HG02973 (cell line): Measurements from ENCODE around the gene EOMES.
A peak's percentile ranks its signal among the peaks of the same experiment; 100 is the strongest.

Experiments used
- ATAC-seq: cut with Tn5 transposase; IDR thresholded peaks from one replicate; pipeline ENCODE4 v1.9.1; 2021; ENCODE audit warnings: moderate library complexity; ENCODE audit not compliant: unreplicated experiment

Gene EOMES

DNA sequence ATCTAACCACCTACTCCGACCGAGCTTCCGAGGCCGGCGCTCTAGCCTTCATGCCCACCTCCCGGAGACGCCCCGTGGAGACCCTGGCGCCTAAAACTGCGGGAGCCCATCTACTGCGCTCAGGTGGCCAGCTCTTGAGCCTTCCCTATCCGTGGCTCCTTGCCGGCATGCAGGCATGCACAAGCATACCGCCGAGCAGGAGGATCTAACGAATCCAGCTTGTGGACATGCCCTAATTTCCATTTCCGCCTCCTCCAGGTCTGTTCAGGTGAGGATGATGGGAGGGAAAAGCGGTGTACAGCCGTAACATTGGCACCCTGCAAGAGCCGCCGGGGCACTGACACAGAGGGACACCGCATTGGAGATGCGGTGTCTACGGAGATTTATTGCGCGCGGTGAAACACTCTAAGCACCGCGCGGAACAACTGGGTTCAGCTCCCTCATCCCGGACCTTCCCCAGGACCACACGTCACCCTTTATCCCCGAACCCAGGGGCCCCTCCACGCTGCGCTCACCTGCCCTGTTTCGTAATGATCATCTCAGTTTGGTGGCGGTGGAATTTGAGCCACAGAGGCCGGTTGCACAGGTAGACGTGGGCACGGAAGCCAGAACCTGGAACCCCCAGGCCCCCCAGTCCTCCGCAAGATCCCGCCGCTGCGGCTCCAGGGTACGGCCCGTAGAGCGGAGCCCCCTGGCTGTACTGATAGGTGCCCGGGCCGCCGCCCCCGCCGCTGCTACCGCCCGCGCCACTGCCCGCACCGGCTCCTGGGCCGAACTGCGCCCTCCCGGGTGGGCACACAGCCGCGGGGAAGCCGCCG is 1.0 kb downstream of the EOMES start:
- peak; percentile 31 for ATAC-seq

DNA sequence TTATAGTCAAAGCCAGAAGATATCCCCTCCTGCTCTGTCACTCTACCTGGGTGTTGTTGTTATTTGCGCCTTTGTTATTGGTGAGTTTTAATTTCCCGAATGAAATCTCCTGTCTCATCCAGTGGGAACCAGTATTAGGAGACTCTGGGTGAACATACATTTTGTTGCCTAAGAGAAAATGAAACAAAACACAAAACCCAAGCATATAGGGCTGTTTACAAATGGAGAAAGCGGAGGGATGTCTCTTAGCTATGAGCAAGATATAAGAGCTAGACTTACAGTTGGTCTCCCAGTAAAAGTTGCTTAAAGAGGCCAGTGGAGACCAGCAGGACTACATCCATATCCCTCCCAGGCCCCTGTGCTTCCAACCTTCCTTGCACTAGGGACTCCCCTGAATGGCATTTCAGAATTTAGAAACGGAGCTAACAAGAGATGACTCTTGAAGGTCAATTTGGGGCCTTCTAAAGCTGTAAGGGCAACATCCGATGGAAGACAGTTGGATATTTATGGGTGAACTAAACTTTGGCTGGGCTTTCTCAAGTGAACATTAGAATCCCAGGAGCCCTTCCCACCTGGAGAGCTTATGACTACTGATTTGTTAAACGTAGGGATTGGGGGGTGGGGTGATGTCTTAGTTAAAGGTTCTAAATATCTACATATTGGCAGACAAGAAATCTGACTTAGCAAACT is 2.7 kb downstream of the EOMES start:
- no peak for ATAC-seq

DNA sequence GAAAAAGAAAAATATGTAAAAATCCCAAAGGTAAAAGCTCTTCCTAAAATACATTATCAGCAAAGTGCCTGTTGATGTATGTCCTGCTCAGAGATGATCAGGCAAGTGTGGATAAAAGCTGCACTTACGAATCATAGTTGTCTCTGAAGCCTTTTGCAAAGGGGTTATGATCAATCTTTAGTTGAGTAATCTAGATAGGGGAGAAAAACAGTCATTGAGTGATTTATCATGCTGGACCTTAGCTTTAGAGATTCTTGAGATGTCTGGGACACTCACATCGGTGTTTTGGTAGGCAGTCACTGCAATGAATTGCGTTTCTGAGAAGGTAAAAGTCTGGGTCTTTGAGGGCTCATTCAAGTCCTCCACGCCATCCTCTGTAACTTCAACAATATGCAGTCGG is 3.7 kb downstream of the EOMES start:
- ATAC-seq, result no peak

DNA sequence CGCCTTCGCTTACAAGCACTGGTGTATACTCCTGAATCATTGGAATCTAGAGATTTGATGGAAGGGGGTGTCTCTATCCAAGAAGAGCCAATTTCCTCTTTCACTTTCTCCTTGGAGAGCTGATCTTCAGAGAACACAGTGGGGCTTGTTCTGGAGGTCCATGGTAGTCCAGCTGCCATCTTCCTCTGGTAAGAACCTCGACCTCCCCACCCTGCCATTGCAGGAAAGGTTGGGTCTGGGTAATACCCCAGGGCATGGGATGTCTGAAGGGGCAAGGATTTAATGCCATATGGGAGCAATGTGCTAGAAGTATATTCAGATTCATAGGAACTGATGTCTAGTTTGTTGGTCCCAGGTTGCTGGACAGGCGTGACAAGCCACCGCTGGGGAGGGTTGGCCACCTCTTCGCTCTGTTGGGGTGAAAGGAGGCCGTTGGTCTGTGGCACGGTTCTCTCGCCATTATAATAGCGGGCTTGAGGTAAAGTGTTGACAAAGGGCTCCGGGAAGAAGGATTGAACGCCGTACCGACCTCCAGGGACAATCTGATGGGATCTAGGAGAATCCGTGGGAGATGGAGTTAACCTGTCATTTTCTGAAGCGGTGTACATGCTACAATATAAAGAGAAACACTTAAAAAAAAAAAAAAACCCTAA is 4.8 kb downstream of the EOMES start:
- no peak for ATAC-seq

DNA sequence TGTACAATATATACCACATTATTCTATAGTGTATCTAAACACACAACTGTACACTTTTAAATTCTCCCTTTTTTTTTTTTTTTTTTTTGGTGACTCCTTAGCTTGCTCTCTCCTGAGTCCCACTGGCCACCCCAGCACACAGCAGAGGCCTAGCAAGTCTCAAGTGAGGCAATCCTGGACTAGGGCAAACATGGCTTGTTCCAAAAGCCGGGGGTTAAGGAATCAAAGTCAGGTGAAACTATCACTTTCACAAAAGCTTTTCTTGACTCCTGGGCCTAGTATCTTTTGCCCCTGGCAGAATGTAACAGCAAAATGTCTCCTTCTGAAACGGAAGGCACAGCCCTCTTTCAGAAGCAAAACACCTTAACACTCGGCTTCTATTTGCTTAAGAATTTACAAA is 5.8 kb downstream of the EOMES start:
- ATAC-seq, result no peak

DNA sequence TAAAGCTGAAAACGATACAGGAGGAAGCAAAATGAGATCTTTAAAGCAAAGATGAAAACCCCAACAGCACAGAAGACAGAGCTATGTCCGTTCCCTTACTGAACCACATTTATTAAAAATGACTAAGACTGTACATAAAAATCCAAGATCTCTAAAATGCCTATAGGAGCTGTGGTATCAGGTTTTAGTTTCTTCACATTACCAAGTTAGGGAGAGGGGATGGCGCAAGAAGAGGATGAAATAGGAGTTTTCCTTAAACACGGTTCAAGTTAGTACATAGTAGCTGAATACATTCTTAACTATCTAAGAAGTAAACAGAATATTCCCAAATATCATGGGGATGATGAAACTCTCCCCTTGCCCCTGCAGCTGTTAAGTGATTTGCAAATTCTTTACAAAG is 6.3 kb downstream of the EOMES start:
- no peak for ATAC-seq

DNA sequence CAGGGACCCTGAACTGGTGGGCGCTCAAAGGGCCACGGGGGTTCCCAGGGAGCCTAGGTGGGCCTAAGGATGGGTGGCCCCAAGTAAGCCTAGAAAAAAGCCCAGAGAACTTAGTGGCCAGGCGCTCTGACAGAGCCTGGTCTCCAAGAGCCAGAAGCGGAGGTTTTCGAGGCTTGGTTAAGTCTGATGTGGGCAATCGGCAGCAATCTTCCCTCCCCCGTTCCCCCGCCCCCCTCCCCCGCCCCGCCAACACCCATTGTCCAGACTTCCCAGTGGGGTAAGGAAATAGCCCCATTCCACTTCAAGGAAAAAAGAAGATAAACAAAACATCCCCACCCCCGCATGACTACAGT is 6.7 kb downstream of the EOMES start:
- ATAC-seq, result no peak

DNA sequence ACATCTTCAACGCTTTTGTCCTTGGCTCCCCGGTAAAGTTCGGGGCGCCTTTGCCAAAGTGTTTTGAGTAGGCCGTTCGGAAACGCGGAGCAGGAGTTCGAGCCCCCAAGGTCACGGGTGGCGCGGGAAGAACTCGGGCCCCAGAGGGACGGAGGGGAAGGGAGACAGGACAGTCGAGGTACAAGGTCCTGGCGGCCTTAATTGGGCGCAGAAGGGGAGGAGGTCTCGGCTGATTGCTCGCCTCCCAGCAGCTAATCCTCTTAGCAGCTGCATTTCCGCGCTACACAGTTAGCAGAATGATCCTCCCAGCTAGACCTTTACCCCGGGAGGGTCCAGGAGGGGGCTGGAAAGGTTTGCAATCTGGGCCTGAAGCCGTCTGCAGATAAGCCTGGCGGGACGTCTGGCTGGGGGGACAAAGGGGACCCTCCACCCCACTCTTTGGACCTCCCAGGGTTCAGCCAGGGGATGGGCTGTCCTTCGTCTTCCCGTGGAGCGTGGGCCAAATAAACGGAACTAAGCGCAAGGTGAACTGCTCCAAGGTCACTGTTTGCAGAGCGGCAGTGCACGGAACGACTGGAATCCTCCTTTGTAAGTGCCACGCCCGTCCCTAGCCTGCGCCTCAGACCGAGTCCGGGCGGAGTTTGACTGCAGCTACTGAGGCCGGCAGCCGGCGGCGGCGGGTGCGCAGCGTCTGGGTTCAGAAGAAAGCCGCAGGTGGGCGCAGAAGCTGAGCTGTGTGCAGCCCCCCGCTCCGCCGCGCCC is 7.2 kb downstream of the EOMES start:
- no peak for ATAC-seq

DNA sequence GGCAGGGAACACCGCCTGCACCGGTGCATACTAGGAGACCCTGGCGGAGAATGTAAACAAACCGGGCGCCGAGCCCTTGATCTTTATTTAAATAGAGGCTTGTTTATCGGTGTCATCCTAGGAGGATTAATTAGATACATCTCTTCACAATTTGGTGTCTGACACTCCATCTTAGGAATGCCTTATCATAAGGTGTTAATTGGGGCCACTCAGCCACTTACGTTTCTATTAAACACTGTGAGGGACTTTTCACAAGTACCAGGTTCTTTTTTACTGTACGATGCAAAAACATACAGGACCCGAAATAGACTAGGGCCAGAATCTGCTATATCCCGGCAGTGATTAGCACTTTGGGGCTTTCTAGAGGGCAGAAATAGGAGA is 8.0 kb downstream of the EOMES start:
- no peak for ATAC-seq

DNA sequence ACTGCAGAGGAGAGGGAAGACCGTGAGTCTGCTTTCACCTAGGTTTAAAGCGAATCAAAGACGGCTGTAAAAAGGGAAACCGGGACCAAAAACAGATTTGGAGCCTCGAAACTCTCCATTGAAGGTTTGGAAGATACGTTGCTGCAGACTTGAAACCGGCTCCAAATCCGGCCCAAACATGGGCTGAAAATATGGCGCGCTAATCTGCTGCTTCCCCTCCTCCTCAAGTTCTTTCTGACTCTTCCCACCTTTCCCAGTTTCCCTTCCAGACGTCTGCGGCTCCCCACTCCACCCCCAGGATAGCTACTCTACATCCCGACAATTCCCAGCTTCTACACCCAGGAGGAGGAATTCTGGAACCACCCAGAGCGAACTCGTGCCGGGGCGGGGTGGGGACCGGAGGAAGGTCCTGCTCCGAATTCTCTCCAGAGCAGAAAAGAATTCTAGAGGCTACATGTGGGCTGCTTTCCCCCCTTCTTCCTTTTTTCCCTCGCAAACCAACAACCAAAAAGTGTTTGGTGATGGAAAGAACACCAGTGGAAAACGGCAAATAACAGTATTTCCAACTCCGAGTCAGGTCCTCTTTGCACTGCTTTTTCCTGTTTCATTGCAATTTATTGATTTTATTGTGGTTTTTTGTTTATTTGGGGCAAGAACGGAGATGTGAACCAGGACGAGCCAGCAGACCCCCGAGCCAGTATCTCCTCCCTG is 8.5 kb downstream of the EOMES start:
- no peak for ATAC-seq

DNA sequence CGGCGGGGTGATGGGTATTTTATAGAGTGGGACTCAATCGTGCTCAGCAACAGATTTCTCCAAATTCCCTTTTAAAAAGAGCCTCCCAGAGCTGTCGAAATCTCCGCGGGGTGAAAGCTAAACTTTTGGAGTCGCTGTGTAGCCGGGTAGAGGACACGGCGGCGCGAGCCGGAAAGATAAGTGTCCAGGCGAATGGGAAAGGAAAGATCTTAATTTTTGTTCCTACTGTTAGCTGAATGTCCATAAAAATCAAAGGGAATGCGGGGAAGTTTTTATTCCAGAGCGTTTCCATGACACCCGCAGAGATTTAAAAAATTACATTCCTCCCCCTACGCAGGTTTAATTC is 9.1 kb downstream of the EOMES start:
- no peak for ATAC-seq

DNA sequence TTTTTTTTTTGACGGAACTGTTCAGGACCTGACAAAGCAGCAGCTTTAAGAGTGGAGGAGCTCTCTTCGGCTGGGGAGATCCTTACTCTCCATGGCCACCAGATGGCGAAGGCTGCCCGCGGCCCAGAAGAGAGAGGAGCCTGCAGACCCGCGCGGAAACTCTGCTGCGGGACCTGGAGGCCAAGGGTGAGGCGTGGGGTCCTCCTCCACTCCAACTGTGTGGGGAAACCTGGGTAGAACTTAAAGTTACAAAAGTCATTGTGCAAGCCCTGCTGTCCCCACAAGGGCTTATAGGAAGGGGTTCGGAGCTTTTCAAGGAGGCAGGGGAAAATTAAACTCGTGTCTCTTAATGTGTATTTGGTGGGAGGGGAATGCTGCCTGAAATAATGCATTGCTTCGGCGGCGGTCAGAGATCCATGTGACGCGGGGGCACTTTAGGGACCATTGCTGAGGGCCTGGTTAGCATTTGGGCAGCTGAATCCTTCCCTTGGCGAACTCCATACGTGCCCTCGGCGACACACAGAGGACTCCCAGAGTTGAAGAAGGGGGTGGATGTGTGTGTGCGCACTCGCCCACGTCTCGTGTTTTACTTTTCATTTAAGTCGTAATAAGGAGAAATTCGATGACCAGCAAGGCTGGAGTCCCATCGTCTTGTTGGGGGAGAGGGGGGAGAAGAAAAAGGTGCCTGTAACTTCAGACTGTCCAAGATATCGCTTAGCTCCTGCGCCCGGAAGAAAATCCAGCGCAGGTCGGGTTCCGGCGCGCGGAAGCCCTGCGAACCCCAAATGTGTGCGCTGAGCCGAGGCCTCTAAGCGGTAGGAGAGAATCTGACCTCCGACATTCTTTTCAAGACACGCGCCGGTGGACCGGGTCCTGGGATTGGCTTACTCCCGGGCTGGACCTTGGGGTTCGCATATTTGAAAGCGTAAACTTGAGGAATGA is 9.7 kb downstream of the EOMES start:
- peak; percentile 98 for ATAC-seq

DNA sequence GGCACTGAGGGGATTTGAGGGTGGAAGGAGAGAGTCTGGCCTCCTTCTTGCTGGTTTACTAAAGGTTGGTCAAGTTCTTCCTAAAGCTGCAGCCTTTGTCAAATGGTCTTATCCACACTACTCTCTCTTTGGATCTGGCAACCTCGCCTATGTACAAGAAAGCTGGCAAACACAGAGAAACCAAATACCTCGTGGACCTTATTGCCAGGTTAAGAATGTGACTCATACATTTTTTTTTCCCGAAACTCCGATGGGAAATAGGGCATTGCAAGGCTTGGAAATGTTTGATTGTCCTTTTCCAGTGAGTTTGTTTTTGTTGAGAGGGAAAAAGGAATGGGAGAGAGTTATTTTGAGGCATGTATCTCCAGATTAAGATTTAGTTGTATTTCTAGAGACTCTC is 13.9 kb downstream of the EOMES start:
- ATAC-seq, result no peak

DNA sequence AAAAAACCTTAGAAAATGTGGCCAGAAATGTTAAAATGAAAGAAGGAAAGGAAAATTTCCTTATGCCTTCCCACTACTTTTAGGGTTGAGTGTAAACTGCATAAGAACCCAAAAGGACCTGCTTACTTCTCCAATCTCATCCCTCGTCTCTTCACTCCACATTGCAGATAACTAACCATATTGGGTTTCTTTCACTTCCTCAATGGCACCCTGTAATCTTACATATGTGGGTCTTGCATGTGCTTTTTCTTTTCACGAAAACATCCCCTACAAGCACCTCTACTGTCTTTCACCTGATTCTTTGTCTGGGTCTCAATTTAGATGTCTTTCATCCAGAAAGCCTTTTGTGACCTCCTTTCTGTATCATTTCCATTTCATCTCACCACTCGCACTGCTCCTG is 23.1 kb downstream of the EOMES start:
- no peak for ATAC-seq

DNA sequence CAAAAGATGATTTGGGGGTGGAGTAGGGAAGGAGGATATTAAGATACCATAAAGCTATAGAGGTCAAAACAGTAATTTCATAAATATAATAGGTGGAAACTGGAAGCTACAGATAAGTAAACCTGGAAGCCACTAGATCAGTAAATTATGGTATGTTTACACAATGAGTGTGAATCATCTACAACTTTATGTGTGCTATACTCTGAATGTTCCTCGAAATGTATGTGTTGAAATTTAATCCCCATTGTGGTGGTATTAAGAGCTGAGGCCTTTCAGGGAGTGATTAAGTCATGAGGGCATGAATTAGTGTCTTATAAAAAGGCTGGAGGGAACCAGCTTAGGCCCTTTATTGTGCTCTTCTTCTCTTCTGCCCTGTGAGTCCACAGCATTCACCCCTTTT is 25.2 kb downstream of the EOMES start:
- ATAC-seq, result no peak

DNA sequence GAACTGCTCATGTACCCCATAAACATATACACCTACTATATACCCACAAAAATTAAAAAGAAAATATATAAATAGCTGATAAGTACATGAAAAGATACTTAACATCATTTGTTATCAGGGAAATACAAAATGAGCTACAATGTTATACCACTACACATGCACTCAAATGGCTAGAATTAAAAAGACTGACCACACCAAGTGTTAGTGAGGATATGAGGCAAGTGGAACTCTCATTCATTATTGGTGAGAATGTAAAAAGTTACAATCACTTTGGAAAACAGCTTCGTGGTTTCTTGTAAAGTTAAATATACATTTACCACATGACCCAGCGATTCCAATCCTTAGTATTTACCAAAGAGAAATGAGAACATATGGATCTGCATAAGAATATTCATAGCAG is 26.5 kb downstream of the EOMES start:
- ATAC-seq, result no peak

DNA sequence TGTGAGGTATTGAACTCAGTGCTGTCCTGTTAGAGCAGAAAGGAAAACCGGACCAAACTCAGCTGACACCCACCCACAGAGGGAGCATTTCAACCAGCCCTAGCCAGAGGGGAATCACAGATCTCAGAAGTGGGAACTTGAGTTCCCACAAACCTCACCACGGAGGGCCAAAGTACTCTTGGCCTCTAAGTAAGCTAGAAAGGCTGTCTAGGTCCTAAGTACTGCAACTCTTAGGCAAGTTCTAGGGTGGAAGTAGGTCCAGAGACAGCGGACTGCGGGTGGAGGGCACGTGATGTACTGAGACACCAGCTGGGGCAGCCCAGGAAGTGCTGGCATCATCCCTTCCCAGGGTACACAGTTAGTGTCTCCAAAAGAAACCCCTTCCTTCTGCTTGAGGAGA is 34.1 kb downstream of the EOMES start:
- ATAC-seq, result no peak

DNA sequence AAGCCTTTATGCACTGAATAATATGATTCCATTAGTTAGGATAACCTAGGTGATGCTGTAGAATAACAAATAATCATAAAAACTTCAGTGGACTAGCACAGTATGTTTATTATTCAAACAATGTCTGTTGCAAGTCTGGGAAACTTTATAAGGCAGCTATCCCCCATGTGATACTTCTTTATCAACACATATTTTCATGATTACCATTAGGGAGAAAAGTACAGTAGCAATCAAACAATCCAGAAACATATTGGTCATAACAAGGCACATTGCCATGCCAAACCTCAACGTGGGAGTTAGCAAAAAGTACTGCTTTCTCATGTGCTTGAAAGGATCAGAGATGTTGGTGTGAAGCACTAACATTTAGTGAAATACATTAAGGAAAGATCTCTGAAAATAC is 35.5 kb downstream of the EOMES start:
- ATAC-seq, result no peak

DNA sequence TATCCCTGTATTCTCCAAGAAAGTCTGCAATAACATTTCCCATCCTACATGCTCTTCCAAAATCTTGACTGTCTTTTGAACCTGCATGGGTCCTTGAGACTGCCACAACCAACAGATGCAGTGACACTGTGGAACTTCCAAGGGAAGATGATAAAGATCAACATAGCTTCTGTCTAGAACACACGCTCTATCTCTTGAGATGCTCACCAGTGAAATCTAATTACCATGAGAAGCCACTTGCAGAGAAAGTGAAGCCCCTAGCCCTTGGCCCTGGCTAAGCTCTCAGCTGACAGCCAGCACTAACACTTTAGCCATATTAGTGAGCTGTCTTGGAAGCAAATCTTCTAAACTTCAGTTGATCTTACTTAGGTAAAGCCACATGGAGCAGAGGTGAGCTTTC is 36.6 kb downstream of the EOMES start:
- no peak for ATAC-seq

DNA sequence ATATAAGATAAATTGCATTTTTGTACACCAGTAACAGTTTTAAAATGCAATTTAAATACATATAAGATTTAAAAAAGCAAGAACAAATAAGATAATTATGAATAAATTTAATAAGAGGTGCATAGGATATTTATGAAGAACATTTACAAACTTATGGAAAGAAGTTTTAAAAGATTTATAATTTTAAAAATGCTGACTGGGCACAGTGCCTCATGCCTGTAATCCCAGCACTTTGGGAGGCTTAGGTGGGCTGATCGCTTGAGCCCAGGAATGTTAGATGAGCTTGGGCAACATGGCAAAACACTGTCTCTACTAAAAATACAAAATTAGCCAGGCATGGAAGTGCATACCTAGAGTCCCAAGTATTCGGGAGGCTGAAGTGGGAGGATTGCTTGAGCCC is 37.8 kb downstream of the EOMES start:
- no peak for ATAC-seq
